CMK (cell line): ENCODE data around the gene DVL2.
"Not testable (repeated sequence)": the region's sequence is repeated elsewhere in the genome, so short reads cannot be mapped to it uniquely, and the experiment has no call there.

ENCODE experiments used
- DNase-seq: peaks from one replicate; pipeline ENCODE4 v3.0.0-alpha.2; 2010; ENCODE audit warnings: low read depth

The DVL2 gene

DNA sequence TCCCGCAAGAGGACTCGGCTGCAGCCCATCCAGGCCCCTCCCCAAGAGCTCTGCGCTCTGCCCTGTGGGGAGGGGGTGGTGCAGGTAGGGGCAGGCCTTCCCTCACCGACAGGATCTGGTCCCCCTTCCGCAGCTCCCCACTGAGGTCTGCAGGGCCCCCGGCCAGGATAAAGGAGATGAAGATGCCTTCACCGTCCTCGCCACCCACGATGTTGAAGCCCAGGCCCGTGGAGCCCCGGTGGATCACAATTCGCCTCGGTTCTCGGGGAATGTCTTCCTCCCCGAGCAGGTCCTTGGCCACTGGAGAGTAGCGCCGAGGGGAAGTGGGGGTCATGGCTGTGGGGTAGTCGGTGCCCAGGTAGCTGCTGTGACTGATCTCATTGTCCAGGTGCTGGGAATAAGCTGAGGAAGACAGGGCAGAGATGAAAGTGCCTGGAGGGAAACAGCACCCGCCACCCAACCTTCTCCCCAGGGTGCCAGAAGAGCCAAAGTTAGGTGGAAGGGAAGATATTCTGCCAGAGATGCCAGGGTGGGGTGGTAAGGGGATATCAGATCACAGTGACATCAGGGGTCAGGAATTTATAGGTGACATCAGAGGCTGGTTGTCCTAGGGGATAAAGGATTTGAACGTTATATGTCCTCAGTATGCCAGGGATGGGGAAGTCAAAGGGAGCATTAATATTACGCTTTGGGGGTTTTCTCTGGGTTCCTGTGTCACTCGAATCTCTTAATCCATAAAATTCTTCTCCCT, 37.5 kb downstream of the DVL2 start:
- DNase-seq, result no peak

DNA sequence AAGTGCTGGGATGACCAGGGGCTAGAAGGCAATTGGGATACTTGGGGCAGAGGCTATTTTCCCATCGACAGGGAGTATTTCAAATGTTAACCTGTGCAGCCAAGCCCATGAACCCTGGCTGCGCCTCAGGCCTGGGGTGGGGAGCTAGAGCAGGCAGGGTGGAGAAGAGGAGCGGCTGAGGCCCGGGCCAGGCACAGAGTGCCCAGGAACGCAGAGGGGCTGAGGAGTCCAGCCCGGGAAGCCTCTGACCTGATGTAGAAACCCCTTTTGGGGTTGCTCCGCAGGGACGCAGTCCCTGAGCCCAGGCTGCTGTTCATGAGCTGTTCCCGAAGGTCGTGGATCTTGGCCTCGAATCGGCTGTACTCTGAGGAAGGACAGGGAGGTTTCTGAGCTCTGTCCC, 38.3 kb downstream of the DVL2 start:
- no peak for DNase-seq

DNA sequence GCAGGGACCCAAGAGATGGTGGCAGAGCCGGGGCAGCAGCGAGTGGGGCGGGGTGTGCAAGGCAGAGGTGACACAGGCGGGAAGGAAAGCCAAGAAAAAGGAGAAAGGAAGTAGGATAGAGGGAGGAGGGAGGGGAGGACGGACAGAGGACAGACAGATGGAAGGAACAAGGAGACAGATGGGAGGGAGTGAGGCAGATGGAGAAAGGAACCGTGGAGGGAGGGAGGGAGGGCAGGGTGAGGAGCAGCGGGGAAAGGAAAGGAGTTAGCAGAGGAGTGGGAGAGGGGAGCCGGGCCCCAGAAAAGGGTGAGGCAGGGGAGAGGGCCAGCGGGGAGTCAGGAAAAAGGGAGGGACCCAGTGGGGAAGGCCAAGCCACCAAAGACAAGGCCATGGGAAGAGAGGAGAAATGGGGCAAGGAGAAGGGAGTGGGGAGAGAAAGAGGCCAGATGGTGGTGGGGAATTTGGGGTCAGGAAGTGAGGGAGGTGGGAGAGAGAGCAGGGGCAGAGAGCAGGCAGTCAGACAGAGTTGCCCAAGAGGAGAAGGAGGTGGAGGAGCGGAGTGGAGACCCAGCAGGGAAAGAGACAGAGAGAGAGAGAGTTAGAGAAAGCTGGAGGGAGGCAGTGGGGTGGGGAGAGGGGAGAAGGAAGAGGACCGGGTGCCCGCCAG, 41.9 kb downstream of the DVL2 start:
- DNase-seq, result no peak

DNA sequence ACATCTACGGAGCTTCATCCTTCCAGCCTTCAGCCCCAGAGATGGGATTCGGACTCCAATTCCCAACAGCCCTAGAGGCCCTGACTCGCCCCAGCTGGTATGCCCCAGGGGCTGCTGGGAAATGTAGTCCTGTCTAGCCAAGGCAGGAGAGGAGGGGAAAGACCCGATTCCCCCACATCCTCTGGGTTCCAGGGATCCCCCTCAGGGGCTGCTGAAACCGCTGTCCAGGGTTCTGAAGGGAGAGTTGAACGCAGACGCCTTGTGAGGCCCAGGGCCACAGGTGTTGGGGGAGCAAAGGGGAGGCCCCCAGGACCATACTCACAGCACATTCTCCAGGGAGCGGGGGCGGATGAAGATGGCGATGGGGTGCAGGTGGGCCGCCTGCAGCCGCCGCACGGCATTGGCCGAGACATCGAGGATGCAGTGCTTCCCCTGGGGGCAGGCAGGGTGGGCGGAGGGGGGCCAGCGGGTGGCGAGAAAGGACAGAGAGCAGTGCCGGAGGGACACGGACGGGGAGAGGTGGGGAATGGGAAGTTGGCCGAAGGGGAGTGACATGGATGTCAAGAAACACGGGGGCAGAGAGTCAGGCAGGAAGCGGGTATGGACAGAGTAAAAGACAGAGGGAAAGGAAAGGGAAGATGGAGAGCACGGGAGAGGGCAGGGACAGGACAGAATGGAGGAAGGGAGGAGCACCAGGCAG, 42.6 kb downstream of the DVL2 start:
- DNase-seq, result no peak

DNA sequence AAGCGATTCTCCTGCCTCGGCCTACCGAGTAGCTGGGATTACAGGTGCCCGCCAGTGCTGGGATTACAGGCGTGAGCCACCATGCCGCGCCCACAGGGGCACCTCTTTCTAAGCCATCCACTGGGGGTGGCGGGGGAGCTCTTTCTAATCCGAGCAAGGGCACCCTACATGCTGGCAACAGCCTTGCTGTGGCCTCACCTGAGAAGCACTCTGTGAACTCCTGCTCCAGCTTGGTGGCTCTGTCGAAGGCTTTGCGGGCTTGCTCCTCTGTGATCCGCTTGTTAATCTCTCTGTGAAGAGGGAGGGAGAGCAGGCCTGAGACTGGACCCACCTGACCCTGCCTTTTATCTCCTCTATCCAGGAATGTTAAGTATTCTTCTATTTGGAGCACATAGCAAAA, 43.2 kb downstream of the DVL2 start:
- no peak for DNase-seq

DNA sequence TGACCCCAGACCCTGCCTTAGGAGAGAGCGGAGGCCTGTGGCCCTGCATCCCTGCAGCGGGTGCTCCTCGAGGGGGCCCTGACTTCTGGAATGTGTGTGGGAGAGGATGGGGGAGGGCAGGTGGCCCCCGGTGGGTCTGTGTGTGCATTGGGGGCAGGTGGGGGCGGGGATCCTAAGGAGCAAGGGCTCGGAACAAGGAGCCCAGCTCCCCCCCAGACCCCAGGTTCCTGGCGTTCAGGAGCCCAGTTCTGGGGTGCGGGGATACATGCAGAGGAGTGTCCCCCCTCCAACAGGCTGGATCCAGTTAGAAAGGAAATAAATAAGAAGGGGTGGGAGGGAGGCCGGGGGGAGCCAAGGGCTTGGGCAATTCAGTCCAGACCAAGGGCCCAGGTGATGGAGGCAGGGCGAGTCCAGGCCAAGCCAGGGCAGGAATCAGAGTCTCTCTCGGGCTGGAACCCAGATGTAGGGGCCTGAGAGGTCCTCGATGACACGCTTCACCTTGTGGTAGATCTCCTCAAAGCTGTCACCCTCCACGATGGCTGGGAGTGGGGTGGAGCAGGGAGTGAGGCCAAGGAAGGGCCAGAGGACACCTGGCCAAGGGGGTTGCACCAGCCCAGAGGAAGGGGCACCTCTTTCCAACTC, 43.9 kb downstream of the DVL2 start:
- no peak for DNase-seq

DNA sequence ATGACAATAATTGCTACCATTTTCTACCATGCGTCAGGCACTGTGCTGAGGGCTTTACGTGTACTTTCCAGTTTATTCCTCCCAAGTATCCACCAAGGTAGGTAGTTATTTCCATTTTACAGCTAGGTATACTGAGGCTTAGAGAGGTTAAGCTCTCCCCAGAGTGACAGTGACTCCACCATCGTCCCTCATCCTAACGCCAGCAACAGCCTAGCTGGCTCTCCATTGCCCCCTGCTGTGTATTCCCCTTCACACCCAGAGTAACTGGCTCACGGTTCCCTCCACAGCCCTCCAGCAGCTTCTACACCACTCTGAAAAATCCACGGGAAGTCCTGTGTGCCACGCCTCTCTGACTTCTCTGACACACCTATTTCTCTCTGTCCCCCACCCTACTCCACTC, 48.1 kb downstream of the DVL2 start:
- no peak for DNase-seq

DNA sequence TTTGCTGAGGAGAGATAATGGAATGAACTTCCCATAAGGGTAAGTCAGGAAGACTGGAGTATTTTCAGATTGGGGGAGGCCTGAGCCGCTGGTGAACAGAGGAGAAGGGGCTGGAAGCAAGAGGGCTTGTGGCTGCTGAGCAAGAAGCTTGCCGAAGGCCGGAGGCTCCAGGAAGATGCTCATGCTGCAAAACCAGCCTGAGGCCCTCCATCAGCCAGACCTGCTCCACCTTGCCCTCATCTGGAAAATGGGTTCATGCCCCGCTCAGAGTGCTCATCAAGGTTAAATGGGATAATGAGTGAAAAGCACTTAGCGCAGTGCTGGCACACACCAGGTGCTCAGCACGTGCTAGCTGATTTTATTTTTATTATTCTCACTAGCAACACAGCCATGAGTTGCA, 49.7 kb downstream of the DVL2 start:
- no peak for DNase-seq

DNA sequence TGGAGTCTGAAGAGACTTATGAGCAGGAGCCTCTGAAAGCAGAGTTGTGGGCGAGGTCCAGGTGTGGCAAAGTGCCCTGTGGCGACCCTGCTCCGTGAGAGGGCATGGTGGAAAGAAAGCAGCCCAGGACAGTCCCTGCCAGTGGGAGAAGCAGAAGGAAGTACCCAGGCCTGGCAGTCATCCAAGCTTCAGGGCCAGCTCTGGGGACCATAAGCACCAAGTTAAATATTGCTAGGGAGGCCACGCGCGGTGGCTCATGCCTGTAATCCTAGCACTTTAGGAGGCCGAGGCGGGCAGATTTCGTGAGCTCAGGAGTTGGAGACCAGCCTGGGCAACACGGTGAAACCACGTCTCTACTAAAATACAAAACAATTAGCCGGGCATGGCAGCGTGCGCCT, 50.2 kb downstream of the DVL2 start:
- DNase-seq, result no peak

DNA sequence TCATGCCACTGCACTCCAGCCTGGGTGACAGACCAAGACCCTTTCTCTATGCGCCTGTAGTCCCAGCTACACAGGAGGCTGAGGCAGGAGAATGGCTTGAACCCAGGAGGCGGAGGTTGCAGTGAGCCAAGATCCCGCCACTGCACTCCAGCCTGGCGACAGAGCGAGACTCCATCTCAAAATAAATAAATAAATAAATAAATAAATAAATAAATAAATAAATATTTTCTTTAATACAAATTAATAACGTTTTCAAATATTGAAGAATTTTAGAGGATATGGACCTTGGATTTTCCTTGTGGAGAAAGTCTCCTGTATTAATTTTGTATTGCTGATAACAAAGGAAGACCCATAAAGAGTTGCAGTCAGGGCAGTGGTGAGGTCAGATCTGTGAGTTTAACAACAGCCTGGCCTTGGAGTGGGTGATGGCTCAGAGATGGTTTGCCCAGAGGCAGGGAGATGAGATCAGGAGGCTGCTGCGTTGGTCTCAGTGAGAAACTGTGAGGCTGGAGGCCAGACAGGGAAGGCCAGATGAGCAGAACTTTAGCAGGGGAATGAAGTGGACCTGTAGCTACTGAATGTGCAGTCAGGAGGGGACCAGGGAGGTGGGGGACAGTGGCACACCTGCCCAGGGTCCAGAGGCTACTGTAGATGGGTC, 50.8 kb downstream of the DVL2 start:
- no peak for DNase-seq

DNA sequence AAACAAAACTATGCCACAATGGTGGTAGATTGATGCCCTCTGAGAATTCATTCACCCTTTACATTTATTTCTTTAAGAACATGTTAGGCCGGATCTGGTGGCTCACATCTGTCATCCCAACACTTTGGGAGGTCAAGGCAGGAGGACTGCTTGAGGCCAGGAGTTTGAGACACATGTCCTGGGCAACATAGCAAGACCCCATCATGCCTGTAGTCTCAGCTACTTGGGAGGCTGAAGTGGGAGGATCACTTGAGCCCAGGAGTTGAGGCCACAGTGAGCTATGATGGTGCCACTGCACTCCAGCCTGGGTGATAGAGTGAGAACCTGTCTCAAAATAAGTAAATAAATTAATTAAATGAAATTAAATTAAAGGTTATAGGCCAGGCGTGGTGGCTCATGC, 52.2 kb downstream of the DVL2 start:
- DNase-seq, result not testable (repeated sequence)

DNA sequence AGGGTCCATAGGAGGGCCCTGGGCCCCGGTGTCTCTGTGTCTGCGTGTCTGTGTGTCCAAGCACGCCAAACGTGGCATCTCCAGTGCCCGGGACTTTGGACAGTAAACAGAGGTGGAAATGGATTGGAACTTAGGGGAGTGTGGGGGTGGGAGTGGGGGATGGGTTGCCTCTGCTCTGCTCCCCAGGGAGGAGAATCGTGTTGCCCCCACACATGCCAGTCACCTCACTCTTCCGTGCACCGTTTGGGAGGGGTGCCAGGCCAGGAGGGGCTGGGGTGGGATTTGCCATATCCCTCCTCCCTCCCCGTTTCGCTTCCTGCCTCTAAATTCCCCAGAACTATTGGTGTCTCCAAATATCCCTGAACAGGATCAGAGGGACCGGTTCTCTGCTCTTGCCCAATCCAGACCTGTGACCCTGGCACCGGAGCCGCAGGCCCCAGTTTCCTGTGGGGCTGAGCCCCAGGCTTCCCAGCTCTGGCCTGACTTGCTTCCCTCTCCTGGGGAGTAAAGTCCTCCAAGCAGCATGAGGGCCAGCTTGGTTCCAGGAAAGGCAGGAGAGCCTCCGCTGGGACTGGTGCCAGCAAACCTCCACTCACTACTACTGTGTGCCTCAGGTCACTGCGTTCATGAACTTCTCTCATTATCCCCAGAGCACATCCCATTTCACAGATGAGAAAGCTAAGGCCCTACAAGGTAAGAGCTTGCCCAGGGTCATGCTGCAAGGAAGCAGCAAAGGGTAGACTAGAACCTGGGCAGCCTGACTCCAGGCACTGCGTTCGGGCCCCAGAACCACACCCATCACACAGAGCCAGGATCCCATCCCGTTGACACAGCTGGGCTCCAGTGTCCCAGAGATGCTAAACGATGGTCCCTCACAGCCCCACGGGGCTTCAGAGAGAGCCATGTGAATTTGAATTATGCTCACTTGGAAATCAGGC, 54.7 kb downstream of the DVL2 start, which contains the start of gene ASGR1:
Gene ASGR1, minus strand, starts transcription at position 54 of the 938 bp plus-strand sequence. CDS start 807 bp downstream, outside the sequence.
- no peak for DNase-seq

DNA sequence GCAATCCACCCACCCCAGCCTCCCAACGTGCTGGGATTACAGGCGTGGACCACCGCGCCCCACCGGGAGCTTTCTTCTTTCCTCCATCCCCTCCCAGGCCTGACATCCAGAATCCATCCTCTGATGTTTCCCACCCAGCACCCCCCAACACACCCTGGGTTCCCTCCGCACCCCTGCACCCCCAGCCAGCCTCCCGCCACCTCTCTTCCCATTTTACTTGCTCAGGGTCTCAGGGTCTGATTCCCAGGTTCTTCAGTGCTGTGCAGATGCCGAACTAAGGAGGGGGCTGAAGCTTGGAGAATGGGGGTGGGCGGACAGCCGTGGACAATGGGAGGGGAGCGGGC, 55.4 kb downstream of the DVL2 start:
- no peak for DNase-seq

DNA sequence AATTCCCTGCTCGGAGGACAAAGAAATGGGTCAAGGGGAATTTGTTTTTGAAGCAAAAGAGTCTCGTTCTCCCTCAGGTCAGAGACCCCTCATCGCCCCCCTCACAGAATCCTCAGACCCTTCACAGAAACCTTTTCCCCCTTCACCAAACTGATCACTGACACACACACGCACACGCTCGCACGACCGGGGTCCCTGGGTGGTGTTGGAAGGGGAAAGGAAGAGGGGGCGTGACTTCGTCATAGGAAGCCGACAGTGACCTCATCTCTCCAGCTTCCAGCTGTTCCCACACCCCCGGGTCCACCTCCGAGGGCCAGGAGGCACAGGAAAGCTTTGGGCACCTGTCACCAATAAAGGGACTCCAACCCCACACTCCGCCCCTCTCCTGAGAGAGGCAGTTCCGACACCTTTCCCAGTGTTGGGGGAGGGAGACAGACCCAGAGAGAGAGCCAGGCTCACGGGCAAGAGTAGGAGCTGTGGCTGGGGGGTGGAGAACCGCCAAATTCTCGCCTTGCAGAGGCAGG, 56.3 kb downstream of the DVL2 start:
- no peak for DNase-seq

DNA sequence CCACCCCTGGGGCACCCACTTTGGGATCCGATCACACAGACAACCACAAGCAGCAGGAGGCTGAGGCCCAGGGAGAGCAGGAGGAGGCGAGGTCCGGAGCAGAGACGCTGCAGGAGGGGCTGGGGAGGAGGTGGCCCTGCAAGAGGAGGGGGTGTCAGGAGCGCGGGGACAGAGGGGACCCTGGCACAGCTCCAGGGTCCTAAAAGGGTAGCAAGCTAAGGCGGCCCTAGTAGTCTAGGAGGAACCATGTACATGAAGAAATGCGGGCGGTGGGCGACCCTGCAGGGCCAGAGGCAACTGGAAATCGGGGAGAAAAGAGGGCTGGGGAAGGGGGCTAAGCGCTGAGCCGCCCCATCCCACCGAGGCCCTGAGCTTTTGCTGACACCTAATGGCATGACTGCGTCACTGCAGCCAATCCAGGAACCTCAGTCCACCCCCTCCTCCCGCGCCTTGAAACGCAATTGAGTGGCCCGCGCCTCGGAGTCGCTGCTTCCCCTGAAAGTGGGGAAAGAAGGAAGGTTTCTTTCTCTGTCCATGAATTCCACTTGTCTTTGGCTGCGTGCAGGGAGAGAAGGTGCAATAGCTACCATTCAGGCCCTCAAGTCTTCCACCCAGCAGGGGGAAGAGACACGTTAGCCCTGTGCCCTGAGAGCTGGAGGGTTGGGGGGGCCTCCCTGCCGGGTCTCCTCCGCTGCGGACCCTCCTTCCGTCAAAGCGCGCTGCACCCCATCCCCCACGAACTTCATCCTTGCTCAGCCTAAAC, 56.9 kb downstream of the DVL2 start:
- no peak for DNase-seq

DNA sequence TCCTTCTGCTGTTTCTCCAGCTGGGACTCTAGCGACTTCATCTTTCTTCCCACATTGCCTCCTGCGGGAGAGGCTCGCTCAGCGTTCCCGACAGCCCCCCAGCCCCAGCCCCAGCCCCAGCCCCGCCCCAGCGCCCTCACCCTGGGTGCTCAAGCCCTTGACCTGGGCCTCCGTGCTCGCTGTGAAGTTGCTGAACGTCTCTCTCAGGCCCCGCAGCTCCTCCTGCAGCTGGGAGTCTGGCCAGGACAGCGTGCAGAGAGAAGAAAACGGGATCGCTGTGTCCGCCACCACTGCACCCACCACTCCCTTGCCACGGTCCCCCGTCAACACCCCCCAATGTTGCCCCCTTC, 57.5 kb downstream of the DVL2 start:
- DNase-seq, result no peak

DNA sequence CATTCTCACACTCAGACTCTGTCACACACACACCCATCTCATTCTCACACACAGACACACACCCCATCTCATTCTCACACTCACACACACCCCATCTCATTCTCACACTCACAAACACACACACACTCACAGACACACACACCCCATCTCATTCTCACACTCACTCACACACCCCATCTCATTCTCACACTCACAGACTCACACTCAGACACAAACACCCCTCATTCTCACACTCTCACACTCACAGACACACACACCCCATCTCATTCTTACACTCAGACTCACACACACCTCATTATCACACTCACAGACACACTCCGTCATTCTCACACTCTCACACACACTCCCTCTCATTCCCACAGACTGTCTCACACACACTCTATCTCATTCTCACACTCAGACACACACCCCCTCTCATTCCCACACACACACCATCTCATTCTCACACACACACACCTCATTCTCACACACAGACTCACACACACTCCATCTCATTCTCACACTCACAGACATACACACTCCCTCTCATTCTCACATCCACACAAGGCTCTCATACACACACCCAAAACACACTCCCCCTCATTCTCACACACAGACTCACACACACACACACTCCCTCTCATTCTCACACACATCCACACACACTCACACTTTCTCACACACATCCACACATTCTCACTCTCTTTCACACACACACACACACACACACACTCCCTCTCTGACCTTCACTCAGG, 58.0 kb downstream of the DVL2 start:
- DNase-seq, result no peak
